ENCODE data around the gene SRMS. TPM values are rescaled to one million over a fixed set of nuclear protein-coding genes. Genes with fewer than 3 reads are reported as not detected.

SRMS gene
- total RNA-seq, 1 experiment from 2014 or later, result 0.79 TPM

- Histone ChIP-seq H3K79me1 (ENCODE audit: insufficient read depth, low read depth, low read length, poor library complexity, severe bottlenecking) (no peaks in the 10 kb centered on the region), H3K18ac (ENCODE audit: insufficient read length, low read depth, low read length) (no peak overlapping the region), H3K14ac (ENCODE audit: insufficient read depth, low read length) (no peak overlapping the region; the same call in 1 of the 2 replicates), H2BK15ac (ENCODE audit: low read depth, low read length) (no peak overlapping the region), H2BK120ac (ENCODE audit: low read depth, low read length, poor library complexity, severe bottlenecking) (no peak overlapping the region), H3K79me2 (ENCODE audit: insufficient read depth, low read length) (no peaks in the 10 kb centered on the region), H3K23ac (ENCODE audit: insufficient read length, low read depth, low read length) (no peak overlapping the region), H2AFZ (ENCODE audit: low read length) (no peak overlapping the region), H3K56ac (ENCODE audit: insufficient read length, low read depth, low read length) (no peak overlapping the region), H4K8ac (replicated peaks; ENCODE audit: insufficient read length, low read depth, low read length) (no peak overlapping the region), H3T11ph (ENCODE audit: low read length) (no peak overlapping the region), H4K5ac (ENCODE audit: insufficient read length, low read depth, low read length) (no peak overlapping the region), H3K4ac (ENCODE audit: low read depth, low read length) (no peak overlapping the region), H2BK5ac (ENCODE audit: insufficient read length, low read length) (no peak overlapping the region), H3K27me3 (ENCODE audit: insufficient read depth, low read length) (no peaks in the 10 kb centered on the region), H3K4me1 (ENCODE audit: insufficient read depth, low read length) (no peaks in the 10 kb centered on the region), H2BK12ac (ENCODE audit: insufficient read length, low read depth, low read length) (no peak overlapping the region), H3K9ac (ENCODE audit: extremely low read depth, insufficient read length, low read length) (no peak overlapping the region), H2AK5ac (ENCODE audit: insufficient read length, low read length) (no peak overlapping the region), H4K91ac (ENCODE audit: insufficient read length, low read depth, low read length) (no peak overlapping the region), H3K27ac (ENCODE audit: insufficient read length, low read depth, low read length) (no peak overlapping the region), H3K9me3 (ENCODE audit: control insufficient read depth, low read depth, low read length) (no peaks in the 10 kb centered on the region), H3K23me2 (ENCODE audit: insufficient read length, low read depth, low read length, poor library complexity, severe bottlenecking) (no peaks in the 10 kb centered on the region), H2BK20ac (ENCODE audit: low read depth, low read length, poor library complexity, severe bottlenecking) (no peak overlapping the region), H4K20me1 (ENCODE audit: control insufficient read depth, insufficient read depth, insufficient read length) (no peaks in the 10 kb centered on the region), H3K4me2 (ENCODE audit: insufficient read depth, insufficient read length, low read length) (no peak overlapping the region)
- DNase-seq, result no peak
- H3K27ac Mint-ChIP-seq, result no peak overlapping the region
- WGBS (ENCODE audit: extremely low coverage, insufficient read length, low lambda C conversion rate), result no CpG with 5 or more reads among the region's 28 CpGs
- H3K4me1 Mint-ChIP-seq, result peaks cover 5% of the 10 kb centered on the region in 2 experiments; a peak in 3 of 4 replicates
- no peaks in the 10 kb centered on the region for H3K27me3 Mint-ChIP-seq (ENCODE audit: low read depth)
- TF ChIP-seq CTCF (conservative IDR thresholded peaks at IDR 0.05), result no peak
- H3K9me3 Mint-ChIP-seq, result no peaks in the 10 kb centered on the region
- H3K36me3 Mint-ChIP-seq (ENCODE audit: insufficient read depth in 1 of 3, low read depth in 3 of 3), result no peaks in the 10 kb centered on the region
- H3K4me3 Mint-ChIP-seq, result no peak overlapping the region
Measured at GRCh38 chr20:63541371-63541770, 6.2 kb downstream of the SRMS start.

Measured in H9 (cell line).